ENCODE measurements around the gene FKBP5. TPM values are rescaled to one million over a fixed set of nuclear protein-coding genes. Genes with fewer than 3 reads are reported as not detected.

The FKBP5 gene
- total and polyA plus RNA-seq, 2 of the 4 experiments (the other 2 are of a cell fraction) = 6.8 to 7.0 TPM

DNA sequence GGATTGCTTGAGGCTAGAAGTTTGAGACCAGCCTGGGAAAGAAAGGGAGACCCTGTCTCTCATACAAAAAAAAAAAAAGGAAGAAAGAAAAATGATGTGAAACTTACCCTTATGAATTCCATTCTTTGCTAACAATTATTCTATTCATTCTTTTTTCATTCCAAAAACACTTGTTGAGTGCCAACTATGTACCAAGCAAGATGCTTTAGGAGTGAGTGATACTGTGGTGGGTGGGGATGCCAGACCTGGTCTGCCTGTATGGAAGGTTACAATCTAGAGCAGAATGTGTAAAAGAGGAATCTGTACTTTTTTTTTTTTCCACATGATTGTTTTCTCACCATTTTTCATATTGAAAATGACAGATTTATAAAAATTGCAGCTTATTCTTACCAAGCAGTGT, 102.2 kb downstream of the FKBP5 start:
- no peak for ATAC-seq (ENCODE audit: low read depth)
- H4K8ac ChIP-seq (ENCODE audit: low read depth in 2 of 2, low read length in 2 of 2) = no peak overlapping the region
- no peak overlapping the region for H3K56ac ChIP-seq (ENCODE audit: extremely low read depth, insufficient read depth, low read length)
- H2AFZ ChIP-seq (replicated peaks; ENCODE audit: low read length, poor library complexity) = no peak overlapping the region
- no peak overlapping the region for H2AK5ac ChIP-seq (ENCODE audit: low read depth, low read length)
- H4K91ac ChIP-seq (ENCODE audit: insufficient read depth, low read depth, low read length) = no peak overlapping the region
- no peak overlapping the region for H3K23ac ChIP-seq (ENCODE audit: low read depth, low read length)
- no peak for TF ChIP-seq CEBPB (IDR thresholded peaks at IDR 0.05; ENCODE audit: low read depth, low read length)
- no peak for TF ChIP-seq RCOR1 (IDR thresholded peaks at IDR 0.05; ENCODE audit: insufficient replicate concordance, low read length)
- no peak for TF ChIP-seq ELK1 (IDR thresholded peaks at IDR 0.05; ENCODE audit: borderline replicate concordance, low read depth, low read length)
- TF ChIP-seq SMC3 (IDR thresholded peaks at IDR 0.05; ENCODE audit: low read depth, low read length) = no peak
- TF ChIP-seq MAFK (IDR thresholded peaks at IDR 0.05; ENCODE audit: low read depth, low read length) = no peak
- no peak for TF ChIP-seq USF2 (IDR thresholded peaks at IDR 0.05; ENCODE audit: low read depth, low read length)
- no peak for TF ChIP-seq RFX5 (IDR thresholded peaks at IDR 0.05; ENCODE audit: low read depth, low read length)
- TF ChIP-seq NFE2L2 (IDR thresholded peaks at IDR 0.05; ENCODE audit: low read depth, low read length) = no peak
- TF ChIP-seq CHD1 (IDR thresholded peaks at IDR 0.05; ENCODE audit: low read depth, low read length) = no peak
- no peak for TF ChIP-seq RAD21 (IDR thresholded peaks at IDR 0.05; ENCODE audit: low read length)
- TF ChIP-seq FOS (IDR thresholded peaks at IDR 0.05; ENCODE audit: low read depth, low read length) = no peak
- TF ChIP-seq MXI1 (IDR thresholded peaks at IDR 0.05; ENCODE audit: borderline replicate concordance, low read depth, low read length) = no peak
- TF ChIP-seq POLR2A (IDR thresholded peaks at IDR 0.05; ENCODE audit: low read depth, low read length) = no peak
- no peak for TF ChIP-seq MAZ (IDR thresholded peaks at IDR 0.05; ENCODE audit: borderline replicate concordance, low read depth, low read length)
- no peak for TF ChIP-seq CTCF (conservative IDR thresholded peaks at IDR 0.05; ENCODE audit: low read depth, low read length)
- TF ChIP-seq BHLHE40 (IDR thresholded peaks at IDR 0.05; ENCODE audit: low read depth, low read length) = no peak
- ChIA-PET CTCF (no interaction called here), POLR2A (ENCODE audit: unreplicated experiment) (no interaction called here)
- no peak overlapping the region for H2BK120ac ChIP-seq (ENCODE audit: low read depth, low read length)
- no peak overlapping the region for H2AK9ac ChIP-seq (replicated peaks; ENCODE audit: low read depth, low read length, poor library complexity)
- DNase-seq = no peak
- H3K36me3 ChIP-seq (ENCODE audit: control insufficient read depth, insufficient read depth, low read length) = no peaks in the 10 kb centered on the region
- no peaks in the 10 kb centered on the region for H3K27me3 ChIP-seq (ENCODE audit: control insufficient read depth, insufficient read depth, low read length)
- in situ Hi-C loops (cut with MboI; ENCODE audit: low sequenced_read_pairs) = no loop called here
- no peaks in the 10 kb centered on the region for H3K4me1 ChIP-seq (ENCODE audit: control insufficient read depth, insufficient read depth, low read length)
- H2BK15ac ChIP-seq (ENCODE audit: low read depth, low read length) = no peak overlapping the region
- no peak overlapping the region for H3K4me2 ChIP-seq (ENCODE audit: low read depth, low read length)
- H2BK20ac ChIP-seq (ENCODE audit: low read depth, low read length) = no peak overlapping the region
- H4K20me1 ChIP-seq (ENCODE audit: insufficient read depth, low read length) = no peaks in the 10 kb centered on the region
- intact Hi-C loops (cut with micrococcal nuclease) = no loop called here
- H3K79me1 ChIP-seq (ENCODE audit: low read depth in 1 of 2, low read length in 2 of 2) = no peaks in the 10 kb centered on the region
- no peak overlapping the region for H4K5ac ChIP-seq (ENCODE audit: low read depth, low read length)
- H3K4me3 ChIP-seq (ENCODE audit: insufficient read depth, low read depth, low read length) = no peak overlapping the region
- no peak overlapping the region for H3K18ac ChIP-seq (ENCODE audit: low read depth, low read length)
- dilution Hi-C loops (cut with HindIII; ENCODE audit: low sequenced_read_pairs, unreplicated experiment) = no loop called here
- no peaks in the 10 kb centered on the region for H3K9me1 ChIP-seq (ENCODE audit: insufficient read depth, low read length)
- H3K9ac ChIP-seq (ENCODE audit: low read depth, low read length) = no peak overlapping the region
- no peak overlapping the region for H2BK5ac ChIP-seq (ENCODE audit: low read depth, low read length, poor library complexity, severe bottlenecking)
- no peaks in the 10 kb centered on the region for H3K9me3 ChIP-seq (ENCODE audit: control insufficient read depth, insufficient read depth, low read length)
- H3K14ac ChIP-seq (replicated peaks; ENCODE audit: low read depth, low read length) = 0 out of 2 replicates have a peak overlapping the region, but pooled peaks have one; percentile 35
- BruUV-seq (replicated peaks) = no TSS peak
- no peak overlapping the region for H3K4ac ChIP-seq (ENCODE audit: low read depth, low read length)
- H3K27ac ChIP-seq (ENCODE audit: insufficient read depth, low read length) = no peak overlapping the region
